K562 (cell line): ENCODE measurements around the gene ID1. TPM values are rescaled to one million over a fixed set of nuclear protein-coding genes. Genes with fewer than 3 reads are reported as not detected.

Source experiments
- BHLHE40 ChIP-seq: IDR thresholded peaks from 2 replicates; pipeline ENCODE4 v1.6.1; 2011; ENCODE audit warnings: low read length, improper control_type of control experiment
- C11orf30 ChIP-seq: fragments of 450-650 bp; IDR thresholded peaks from 2 replicates; pipeline ENCODE4 v1.6.1; 2016; ENCODE audit warnings: low read depth, mild to moderate bottlenecking
- DACH1 ChIP-seq: fragments of 450-650 bp; IDR thresholded peaks from 2 replicates; pipeline ENCODE4 v1.6.1; 2018; ENCODE audit not compliant: partially characterized antibody
- ETV1 ChIP-seq: fragments of 450-650 bp; conservative IDR thresholded peaks from 2 replicates; pipeline ENCODE4 v1.6.1; 2016; ENCODE audit warnings: missing genetic modification characterization, control low read depth, low read depth, missing compliant biosample characterization
- HDAC2 ChIP-seq: fragments of 450-650 bp; IDR thresholded peaks from 2 replicates; pipeline ENCODE4 v1.6.1; 2016; ENCODE audit warnings: mild to moderate bottlenecking
- HES1 ChIP-seq: fragments of 450-650 bp; IDR thresholded peaks from 2 replicates; pipeline ENCODE4 v1.6.1; 2016; ENCODE audit warnings: low read depth, mild to moderate bottlenecking, moderate library complexity
- MAX ChIP-seq: sonication (generic); formaldehyde crosslinking; IDR thresholded peaks from 2 replicates; pipeline ENCODE4 v1.9.0; 2022; ENCODE audit warnings: mild to moderate bottlenecking, missing genetic modification reagents
- MXI1 ChIP-seq: IDR thresholded peaks from 2 replicates; pipeline ENCODE4 v1.6.1; 2011; ENCODE audit warnings: low read depth, mild to moderate bottlenecking, improper control_type of control experiment, low read length
- NCOA4 ChIP-seq: fragments of 450-650 bp; IDR thresholded peaks from 2 replicates; pipeline ENCODE4 v1.6.1; 2018; ENCODE audit warnings: mild to moderate bottlenecking; ENCODE audit not compliant: partially characterized antibody
- PKNOX1 ChIP-seq: fragments of 450-650 bp; IDR thresholded peaks from 2 replicates; pipeline ENCODE4 v1.6.1; 2016
- SOX6 ChIP-seq: fragments of 450-650 bp; IDR thresholded peaks from 2 replicates; pipeline ENCODE4 v1.6.1; 2014; ENCODE audit warnings: mild to moderate bottlenecking
- ZBTB11 ChIP-seq, 3 experiments: fragments of 200-800 bp in 1 of 3; fragments of 250-450 bp in 1 of 3; fragments of 450-650 bp in 1 of 3; sonication (Bioruptor Pico) in 1 of 3; sonication (Bioruptor generic) in 1 of 3; formaldehyde crosslinking in 1 of 3; IDR thresholded peaks; 2 replicates each; pipeline versions ENCODE4 v1.6.1 to v1.8.0; 2016 to 2022; ENCODE audit warnings: mild to moderate bottlenecking in 2 of 3, missing genetic modification characterization in 2 of 3, missing compliant biosample characterization in 1 of 3, moderate library complexity in 1 of 3
- ZFP36 ChIP-seq: fragments of 150-350 bp; IDR thresholded peaks from 2 replicates; pipeline ENCODE4 v1.6.1; 2018; ENCODE audit warnings: low read length, low read depth; ENCODE audit not compliant: partially characterized antibody
- ZFX ChIP-seq: sonication (generic); formaldehyde crosslinking; IDR thresholded peaks from 2 replicates; pipeline ENCODE4 v1.8.0; 2022; ENCODE audit warnings: mild to moderate bottlenecking, missing genetic modification reagents, moderate library complexity
- ZNF316 ChIP-seq: fragments of 450-650 bp; IDR thresholded peaks from 2 replicates; pipeline ENCODE4 v1.6.1; 2016
- ZNF384 ChIP-seq: IDR thresholded peaks from 2 replicates; pipeline ENCODE4 v1.6.1; 2012; ENCODE audit warnings: low read depth, low read length, improper control_type of control experiment
- ZNF592 ChIP-seq: fragments of 450-650 bp; IDR thresholded peaks from 2 replicates; pipeline ENCODE4 v1.6.1; 2017; ENCODE audit warnings: antibody characterized with exemption, mild to moderate bottlenecking
- ZNF699 ChIP-seq: fragments of 250-450 bp; sonication (Bioruptor Pico); IDR thresholded peaks from 2 replicates; pipeline ENCODE4 v1.8.0; 2021; ENCODE audit warnings: mild to moderate bottlenecking, moderate library complexity; ENCODE audit not compliant: insufficient replicate concordance
- polyA plus RNA-seq, 8 experiments: library from polyadenylated mRNA; depleted of rRNA in 4 of 8; stranded (reverse) in 5 of 8; unstranded in 3 of 8; fragments of >200 nt; fragmentation: Nextera tagmentation in 2 of 8; fragmentation: Illumina TruSeq in 1 of 8; extraction: Ambion mirVana in 2 of 8; extraction: Trizol in 1 of 8; gene quantifications; 2 replicates each; pipeline versions ENCODE4 v1.2.1 to v1.2.3, GENCODE V29; 2011 to 2014; ENCODE audit warnings: inconsistent platforms in 1 of 8, missing spikeins in 1 of 8
- total RNA-seq, 7 experiments: library from RNA; depleted of rRNA in 6 of 7; stranded (reverse); fragments of >200 nt in 6 of 7; fragmentation: Illumina TruSeq in 2 of 7; extraction: Trizol in 2 of 7; gene quantifications; 2 replicates each; pipeline versions ENCODE4 v1.2.1 to v1.2.3, GENCODE V29; 2011 to 2021; ENCODE audit warnings: low replicate concordance in 1 of 7

Gene ID1
- total and polyA plus RNA-seq, 9 of the 15 experiments (the other 6 are each of a cell fraction or from before 2014, with no cell fraction given) = 1.4 to 358 (median 65.0) TPM

- TF ChIP-seq C11orf30 (peak; percentile 92), MXI1 (0 out of 2 replicates have a peak, but pooled peaks have one; percentile 44), HDAC2 (peak; percentile 65; the same call in 1 of the 2 replicates), ZFP36 (peak; percentile 96), ZNF384 (peak; percentile 74), PKNOX1 (peak; percentile 62), ETV1 (tag) (0 out of 2 replicates have a peak, but pooled peaks have one; percentile 10), BHLHE40 (peak; percentile 91), ZNF699 (no peak), MAX (CRISPR knock-in tag) (peak; percentile 88), ZNF316 (peak; percentile 92), ZNF592 (peak; percentile 94), DACH1 (peak; percentile 37), SOX6 (peak; percentile 16; the same call in 1 of the 2 replicates), ZBTB11 (CRISPR knock-in tag; IDR thresholded peaks at IDR 0.05) (0 out of 6 replicates have a peak, but pooled peaks of 1 of the 3 experiments have one; percentile 40), NCOA4 (no peak), ZFX (CRISPR knock-in tag) (peak; percentile 55; the same call in 1 of the 2 replicates), HES1 (peak; percentile 76)
These were observed 14.3 kb upstream of the ID1 start (continued) for GRCh38 chr20:31590717-31591225.
